Activated CD4-positive, alpha-beta T cell treated with anti-CD3 and anti-CD28 coated beads for 36 hours (primary cell): ENCODE results near the gene KCTD13. TPM values are rescaled to one million over a fixed set of nuclear protein-coding genes. Genes with fewer than 3 reads are reported as not detected.
A peak's percentile ranks its signal among the peaks of the same experiment; 100 is the strongest.

Experiments
- ATAC-seq: fragments of 200-7000 bp; cut with Tn5 transposase; one replicate; pipeline ENCODE4 v1.10.0; 2021; ENCODE audit warnings: mild to moderate bottlenecking, moderate library complexity
- CTCF ChIA-PET: fragments of 350-600 bp; sonication (Branson Sonifier 250); formaldehyde crosslinking; loops from one replicate; lab custom pipeline; 2021; ENCODE audit warnings: antibody characterized with exemption; lab: Charles Lee
- POLR2A ChIA-PET: fragments of 350-600 bp; sonication (Branson Sonifier 250); formaldehyde crosslinking; loops from one replicate; lab custom pipeline; 2021; ENCODE audit warnings: antibody characterized with exemption, inconsistent platforms; lab: Charles Lee
- DNase-seq: peaks from one replicate; pipeline ENCODE4 v3.0.0-alpha.2; 2020
- H3K27ac Mint-ChIP-seq: one replicate; pipeline ENCODE4 v1.8.0; 2021; ENCODE audit warnings: mixed read lengths
- H3K27me3 Mint-ChIP-seq: one replicate; pipeline ENCODE4 v1.8.0; 2021; ENCODE audit warnings: mixed read lengths
- H3K36me3 Mint-ChIP-seq: one replicate; pipeline ENCODE4 v1.8.0; 2021; ENCODE audit warnings: low read depth, mixed read lengths
- H3K4me1 Mint-ChIP-seq: one replicate; pipeline ENCODE4 v1.8.0; 2021; ENCODE audit warnings: mixed read lengths
- H3K4me3 Mint-ChIP-seq: one replicate; pipeline ENCODE4 v1.8.0; 2021; ENCODE audit warnings: mild to moderate bottlenecking, moderate library complexity, mixed read lengths
- H3K9me3 Mint-ChIP-seq: one replicate; pipeline ENCODE4 v1.8.0; 2021; ENCODE audit warnings: low read depth, mixed read lengths
- intact Hi-C, 2 experiments: fragments of 100-400 bp; cut with DNase I in 1 of 2; cut with micrococcal nuclease in 1 of 2; formaldehyde crosslinking; loops; one replicate each; pipeline versions ENCODE4 v1.14.2 to v1.15.1; 2022 to 2024; cut with DNase I, micrococcal nuclease
- total RNA-seq, 2 experiments: library from RNA; stranded (reverse); gene quantifications; one replicate each; pipeline ENCODE4 v1.2.3, GENCODE V29; 2021

The KCTD13 gene
- total RNA-seq, 2 experiments from 2014 or later: 30.4 to 33.4 TPM

DNA sequence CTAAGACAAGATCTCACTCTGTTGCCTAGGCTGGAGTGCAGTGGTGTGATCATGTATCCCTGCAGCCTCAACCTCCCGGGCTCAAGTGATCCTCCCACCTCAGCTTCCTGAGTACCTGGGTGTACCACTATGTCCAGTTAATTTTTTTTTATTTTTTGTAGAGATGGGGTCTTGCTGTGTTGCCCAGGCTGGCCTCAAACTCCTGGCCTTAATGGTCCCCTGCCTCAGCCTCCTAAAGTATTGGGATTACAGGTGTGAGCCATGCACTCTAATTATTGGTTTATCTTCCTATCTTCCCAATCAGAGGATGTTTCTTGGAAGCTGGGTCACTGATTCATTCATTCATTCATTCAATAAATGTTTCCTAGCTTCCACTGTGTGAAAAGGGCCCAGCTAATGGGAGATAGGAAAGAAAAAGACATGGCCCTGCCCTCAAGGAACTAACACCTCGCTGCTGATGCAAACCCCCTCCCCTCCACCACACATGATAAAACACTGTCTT is 17.3 kb downstream of the KCTD13 start:
- H3K27ac Mint-ChIP-seq: no peak overlapping the region
- peaks cover 13% of the 10 kb centered on the region for H3K36me3 Mint-ChIP-seq
- POLR2A ChIA-PET: no interaction called here
- CTCF ChIA-PET: no interaction called here
- H3K9me3 Mint-ChIP-seq: no peaks in the 10 kb centered on the region
- DNase-seq (no peak), ATAC-seq (no peak)
- intact Hi-C loops: no loop called here
- no peak overlapping the region for H3K4me3 Mint-ChIP-seq
- H3K4me1 Mint-ChIP-seq: no peaks in the 10 kb centered on the region
- H3K27me3 Mint-ChIP-seq: no peaks in the 10 kb centered on the region

GRCh38 chr16:29907973-29908372 is 18.1 kb downstream of the KCTD13 start:
- H3K36me3 Mint-ChIP-seq: peaks cover 8% of the 10 kb centered on the region
- peaks cover 3% of the 10 kb centered on the region for H3K4me1 Mint-ChIP-seq
- H3K4me3 Mint-ChIP-seq: no peak overlapping the region
- DNase-seq (no peak), ATAC-seq (no peak)
- POLR2A ChIA-PET: no interaction called here
- H3K27ac Mint-ChIP-seq: no peak overlapping the region
- no peaks in the 10 kb centered on the region for H3K9me3 Mint-ChIP-seq
- intact Hi-C loops: no loop called here
- H3K27me3 Mint-ChIP-seq: no peaks in the 10 kb centered on the region
- CTCF ChIA-PET: interaction anchor here (0.6 to 1.2 kb wide), 3 partner anchors 14 to 60 kb away, joined by 3 read pairs; no protein-coding TSS in a partner anchor

GRCh38 chr16:29906520-29907244 is 19.3 kb downstream of the KCTD13 start:
- H3K36me3 Mint-ChIP-seq: peaks cover 6% of the 10 kb centered on the region
- H3K4me1 Mint-ChIP-seq: peaks cover 3% of the 10 kb centered on the region
- no peaks in the 10 kb centered on the region for H3K27me3 Mint-ChIP-seq
- CTCF ChIA-PET: interaction anchor here (1.0 to 1.2 kb wide), 2 partner anchors 16 to 58 kb away, joined by 3 read pairs; no protein-coding TSS in a partner anchor
- DNase-seq (no peak), ATAC-seq (no peak)
- intact Hi-C loops: no loop called here
- POLR2A ChIA-PET: no interaction called here
- H3K27ac Mint-ChIP-seq: no peak overlapping the region
- no peak overlapping the region for H3K4me3 Mint-ChIP-seq
- H3K9me3 Mint-ChIP-seq: no peaks in the 10 kb centered on the region

GRCh38 chr16:29905668-29906067 is 20.4 kb downstream of the KCTD13 start:
- no peak overlapping the region for H3K27ac Mint-ChIP-seq
- H3K27me3 Mint-ChIP-seq: no peaks in the 10 kb centered on the region
- H3K9me3 Mint-ChIP-seq: no peaks in the 10 kb centered on the region
- H3K4me3 Mint-ChIP-seq: no peak overlapping the region
- peaks cover 6% of the 10 kb centered on the region for H3K4me1 Mint-ChIP-seq
- no peak for ATAC-seq
- intact Hi-C loops: no loop called here
- no peak for DNase-seq
- ChIA-PET CTCF (no interaction called here), POLR2A (no interaction called here)
- H3K36me3 Mint-ChIP-seq: peaks cover 6% of the 10 kb centered on the region

GRCh38 chr16:29904947-29905346 is 21.1 kb downstream of the KCTD13 start:
- Mint-ChIP-seq H3K27ac (no peak overlapping the region), H3K27me3 (no peaks in the 10 kb centered on the region), H3K4me3 (no peak overlapping the region), H3K4me1 (peaks cover 9% of the 10 kb centered on the region), H3K36me3 (peaks cover 6% of the 10 kb centered on the region), H3K9me3 (no peaks in the 10 kb centered on the region)
- intact Hi-C loops: no loop called here
- DNase-seq: no peak
- no peak for ATAC-seq
- ChIA-PET CTCF (no interaction called here), POLR2A (no interaction called here)

GRCh38 chr16:29903590-29903989 is 22.4 kb downstream of the KCTD13 start:
- ATAC-seq (no peak), DNase-seq (no peak)
- POLR2A ChIA-PET: interaction anchor here (0.7 kb wide), 1 partner anchor 32 kb away, joined by 4 read pairs; no protein-coding TSS in a partner anchor
- CTCF ChIA-PET: no interaction called here
- H3K27me3 Mint-ChIP-seq: peaks cover 2% of the 10 kb centered on the region
- H3K9me3 Mint-ChIP-seq: no peaks in the 10 kb centered on the region
- H3K27ac Mint-ChIP-seq: no peak overlapping the region
- H3K4me3 Mint-ChIP-seq: no peak overlapping the region
- peaks cover 3% of the 10 kb centered on the region for H3K36me3 Mint-ChIP-seq
- intact Hi-C loops: no loop called here
- H3K4me1 Mint-ChIP-seq: peaks cover 11% of the 10 kb centered on the region

- CTCF ChIA-PET: interaction anchor here (0.9 to 1.5 kb wide), 2 partner anchors 15 to 72 kb away, joined by 3 read pairs; no protein-coding TSS in a partner anchor
These were observed 24.4 kb downstream of the KCTD13 start for GRCh38 chr16:29901607-29901945.

GRCh38 chr16:29900888-29901606 is 25.0 kb downstream of the KCTD13 start:
- ChIA-PET POLR2A (no interaction called here), CTCF (interaction anchor here (0.6 to 2.0 kb wide), 8 partner anchors 15 to 130 kb away, joined by 3 to 9 read pairs (median 3); partner anchors contain the start of gene TLCD3B)
- Mint-ChIP-seq H3K27ac (no peak overlapping the region), H3K36me3 (no peaks in the 10 kb centered on the region), H3K4me1 (peaks cover 13% of the 10 kb centered on the region), H3K4me3 (peak overlapping the region; percentile 74), H3K9me3 (no peaks in the 10 kb centered on the region), H3K27me3 (peaks cover 21% of the 10 kb centered on the region)
- intact Hi-C loops: loop anchor here (1.0 kb wide), 7 partner anchors 24 to 191 kb away; partner anchors contain the start of genes KCTD13 (in 2 of the 2), CDIPT (in 1 of the 2), HIRIP3 (in 1 of the 2) and TAOK2 (in 1 of the 2)
- no peak for DNase-seq
- no peak for ATAC-seq

More at GRCh38 chr16:29901607-29901945, 24.4 kb downstream of the KCTD13 start:
- POLR2A ChIA-PET: interaction anchor here (0.8 kb wide), 1 partner anchor 11 kb away, joined by 3 read pairs; no protein-coding TSS in a partner anchor
- DNase-seq (no peak), ATAC-seq (no peak)
- Mint-ChIP-seq H3K4me3 (peak overlapping the region; percentile 26), H3K27ac (no peak overlapping the region), H3K36me3 (peaks cover 3% of the 10 kb centered on the region), H3K4me1 (peaks cover 13% of the 10 kb centered on the region), H3K9me3 (no peaks in the 10 kb centered on the region), H3K27me3 (peaks cover 18% of the 10 kb centered on the region)
- intact Hi-C loops: no loop called here

DNA sequence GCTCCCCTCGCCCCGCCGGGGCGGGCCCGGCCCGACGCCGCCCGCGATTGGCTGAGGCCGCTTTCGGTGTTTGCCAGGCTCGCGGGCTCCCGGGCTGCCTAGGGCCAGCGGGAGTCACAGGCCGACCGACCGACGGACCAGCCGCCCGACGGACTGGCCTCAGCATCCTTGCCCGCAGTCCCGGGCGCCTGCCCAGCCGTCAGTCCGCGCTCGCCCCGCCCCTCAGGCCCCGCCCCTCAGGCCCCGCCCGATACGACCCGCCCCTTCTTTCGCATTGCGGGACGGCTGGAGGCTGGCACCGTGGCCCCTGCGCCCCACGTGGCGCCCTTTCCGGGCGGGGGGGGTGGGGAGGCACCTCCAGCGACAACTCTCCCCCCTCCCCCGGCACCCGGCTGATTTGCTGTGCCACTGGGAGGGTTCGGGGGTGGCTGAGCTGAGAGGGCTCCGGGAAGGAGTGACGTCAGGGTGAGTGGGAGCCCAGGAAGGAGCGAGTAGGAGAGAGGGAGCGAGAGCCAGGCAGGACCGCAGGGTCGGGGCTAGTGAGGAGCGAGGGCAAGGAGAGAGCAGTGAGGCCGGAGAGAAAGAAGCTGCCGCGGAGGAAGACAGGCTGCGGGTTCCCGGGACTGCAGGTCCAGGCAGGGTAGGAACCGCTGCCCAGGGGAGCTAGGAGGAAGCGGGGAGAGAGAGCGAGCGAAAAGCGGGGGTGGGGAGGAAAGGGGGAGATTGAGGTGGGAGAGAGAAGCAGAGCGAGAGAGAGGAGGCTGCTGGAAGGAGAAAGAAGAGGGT is 25.7 kb downstream of the KCTD13 start, which contains the start of gene ASPHD1:
TSS of gene ASPHD1 (plus strand) at position 387 of the 786 bp plus-strand sequence. CDS start 484 bp downstream, outside the sequence.
- H3K36me3 Mint-ChIP-seq: no peaks in the 10 kb centered on the region
- peak within 1 kb of the TSS; percentile 74 for H3K4me3 Mint-ChIP-seq
- H3K27me3 Mint-ChIP-seq: peaks cover 21% of the 10 kb centered on the region
- POLR2A ChIA-PET: interaction anchor here (1.6 kb wide), 1 partner anchor 73 kb away, joined by 4 read pairs; the partner anchor contains the start of gene TAOK2
- CTCF ChIA-PET: interaction anchor here (0.6 to 2.0 kb wide), 9 partner anchors 16 to 200 kb away, joined by 3 to 9 read pairs (median 3); partner anchors contain the start of gene TLCD3B
- no peaks in the 10 kb centered on the region for H3K9me3 Mint-ChIP-seq
- peak; percentile 92 for ATAC-seq
- intact Hi-C loops: loop anchor here (1.0 kb wide), 7 partner anchors 23 to 192 kb away; partner anchors contain the start of genes KCTD13 (in 2 of the 2), CDIPT (in 1 of the 2), HIRIP3 (in 1 of the 2) and TAOK2 (in 1 of the 2)
- peak within 1 kb of the TSS; percentile 38 for H3K27ac Mint-ChIP-seq
- peaks cover 13% of the 10 kb centered on the region for H3K4me1 Mint-ChIP-seq
- DNase-seq: peak; percentile 84

- H3K9me3 Mint-ChIP-seq: no peaks in the 10 kb centered on the region
- intact Hi-C loops: loop anchor here (1.0 to 5.0 kb wide), 8 partner anchors 22 to 193 kb away; partner anchors contain the start of genes KCTD13 (in 2 of the 2), CDIPT (in 1 of the 2), HIRIP3 (in 1 of the 2) and TAOK2 (in 1 of the 2)
- H3K36me3 Mint-ChIP-seq: no peaks in the 10 kb centered on the region
- H3K4me3 Mint-ChIP-seq: peak within 1 kb of the TSS; percentile 74
- no peak within 1 kb of the TSS for H3K27ac Mint-ChIP-seq
- ChIA-PET CTCF (interaction anchor here (0.6 to 2.0 kb wide), 7 partner anchors 22 to 266 kb away, joined by 3 to 9 read pairs (median 3); partner anchors contain the start of gene TLCD3B), POLR2A (interaction anchor here (1.6 kb wide), 1 partner anchor 74 kb away, joined by 4 read pairs; the partner anchor contains the start of gene TAOK2)
- peaks cover 13% of the 10 kb centered on the region for H3K4me1 Mint-ChIP-seq
- H3K27me3 Mint-ChIP-seq: peaks cover 21% of the 10 kb centered on the region
- DNase-seq: peak; percentile 87
- ATAC-seq: no peak
These were observed 26.4 kb downstream of the KCTD13 start, which contains the start of gene SEZ6L2 for GRCh38 chr16:29899516-29900101. TSS of gene SEZ6L2 (minus strand) at chr16:29899550. CDS start at chr16:29899019, 531 bp downstream.
